ENCODE results near the gene ZBP1.

Gene ZBP1

DNA sequence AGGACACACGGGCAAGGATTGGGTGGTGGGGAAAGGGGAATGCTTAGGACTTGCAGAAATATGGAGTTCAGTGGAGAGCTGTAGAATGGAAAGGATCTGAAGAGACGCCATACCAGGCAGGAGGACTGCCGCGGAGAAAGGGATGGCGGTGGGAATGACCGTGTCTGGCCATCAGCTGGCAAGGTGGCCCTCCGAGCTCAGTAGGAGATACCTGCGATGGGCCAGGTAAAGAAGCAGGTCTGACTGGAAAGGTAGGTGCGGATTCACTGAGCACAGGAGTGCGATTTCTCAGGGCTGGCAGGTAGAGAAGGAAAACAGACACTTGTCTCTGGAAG is 33.3 kb downstream of the ZBP1 start:
- H3K4me3 ChIP-seq (ENCODE audit: low read depth, low read length): no peak overlapping the region
- no peak for DNase-seq (ENCODE audit: low read depth)
- TF ChIP-seq, protein P1, sequence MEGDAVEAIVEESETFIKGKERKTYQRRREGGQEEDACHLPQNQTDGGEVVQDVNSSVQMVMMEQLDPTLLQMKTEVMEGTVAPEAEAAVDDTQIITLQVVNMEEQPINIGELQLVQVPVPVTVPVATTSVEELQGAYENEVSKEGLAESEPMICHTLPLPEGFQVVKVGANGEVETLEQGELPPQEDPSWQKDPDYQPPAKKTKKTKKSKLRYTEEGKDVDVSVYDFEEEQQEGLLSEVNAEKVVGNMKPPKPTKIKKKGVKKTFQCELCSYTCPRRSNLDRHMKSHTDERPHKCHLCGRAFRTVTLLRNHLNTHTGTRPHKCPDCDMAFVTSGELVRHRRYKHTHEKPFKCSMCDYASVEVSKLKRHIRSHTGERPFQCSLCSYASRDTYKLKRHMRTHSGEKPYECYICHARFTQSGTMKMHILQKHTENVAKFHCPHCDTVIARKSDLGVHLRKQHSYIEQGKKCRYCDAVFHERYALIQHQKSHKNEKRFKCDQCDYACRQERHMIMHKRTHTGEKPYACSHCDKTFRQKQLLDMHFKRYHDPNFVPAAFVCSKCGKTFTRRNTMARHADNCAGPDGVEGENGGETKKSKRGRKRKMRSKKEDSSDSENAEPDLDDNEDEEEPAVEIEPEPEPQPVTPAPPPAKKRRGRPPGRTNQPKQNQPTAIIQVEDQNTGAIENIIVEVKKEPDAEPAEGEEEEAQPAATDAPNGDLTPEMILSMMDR (conservative IDR thresholded peaks at IDR 0.05; ENCODE audit: low read depth, low read length): no peak

DNA sequence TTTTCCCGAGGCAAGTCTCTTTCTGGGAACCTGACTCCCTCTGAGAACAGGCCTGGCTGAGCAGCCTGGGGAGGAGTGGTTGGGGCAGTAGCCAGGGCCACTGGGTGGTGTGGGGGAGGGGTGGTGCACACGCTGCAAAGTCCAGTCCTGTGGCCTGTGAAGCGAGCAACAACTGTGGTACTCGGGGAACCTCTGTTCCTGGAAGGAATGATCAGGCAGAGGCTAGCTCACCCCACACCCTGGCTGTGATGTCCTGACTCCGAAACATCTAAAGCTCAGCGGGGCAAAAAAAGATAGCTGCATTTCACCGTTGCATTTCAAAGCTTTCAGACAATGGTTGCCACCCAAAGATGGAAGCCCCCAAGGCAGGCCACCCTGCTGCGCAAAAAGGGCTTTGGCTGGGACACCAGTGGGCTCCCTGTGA is 33.8 kb downstream of the ZBP1 start:
- no peak overlapping the region for H3K4me3 ChIP-seq (ENCODE audit: low read depth, low read length)
- TF ChIP-seq, protein P1 (conservative IDR thresholded peaks at IDR 0.05; ENCODE audit: low read depth, low read length): no peak
- no peak for DNase-seq (ENCODE audit: low read depth)

DNA sequence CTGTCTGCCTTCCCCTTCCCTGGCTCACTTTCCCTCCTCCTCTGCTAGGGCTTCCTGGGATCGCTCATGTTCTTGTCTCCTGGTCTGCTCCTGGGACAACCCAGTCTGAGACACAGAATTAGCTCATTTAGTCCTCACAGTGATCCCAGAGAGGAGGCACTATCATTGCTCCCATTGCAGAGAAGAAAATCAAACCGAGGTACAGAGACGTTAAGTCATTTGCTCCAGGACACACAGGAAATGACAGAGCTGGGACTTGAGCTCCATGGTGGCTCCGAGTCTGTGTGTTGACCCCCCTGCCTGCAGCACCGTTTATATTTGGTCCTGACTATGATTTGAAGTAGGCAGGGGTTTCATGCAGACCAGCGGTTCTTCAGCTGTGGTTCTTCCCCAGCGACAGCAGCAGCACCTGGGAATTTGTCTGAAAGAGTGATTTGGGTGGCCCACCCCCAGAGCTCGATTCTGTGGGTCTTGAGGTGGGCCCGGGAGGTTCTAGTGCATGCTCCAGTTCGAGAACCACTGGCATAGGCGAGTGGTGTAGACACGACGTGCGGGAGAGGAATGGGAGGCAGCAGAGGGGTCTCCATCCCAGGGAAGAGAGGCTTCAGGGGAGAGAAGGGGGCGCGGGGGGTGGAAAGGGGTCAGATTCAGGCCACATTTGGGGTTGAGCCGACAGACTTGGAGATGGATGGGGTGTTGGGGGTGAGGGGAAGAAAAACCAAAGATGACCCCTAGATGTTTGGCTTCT is 34.6 kb downstream of the ZBP1 start:
- TF ChIP-seq, protein P1 (conservative IDR thresholded peaks at IDR 0.05; ENCODE audit: low read depth, low read length): no peak
- H3K4me3 ChIP-seq (ENCODE audit: low read depth, low read length): no peak overlapping the region
- DNase-seq (ENCODE audit: low read depth): no peak

DNA sequence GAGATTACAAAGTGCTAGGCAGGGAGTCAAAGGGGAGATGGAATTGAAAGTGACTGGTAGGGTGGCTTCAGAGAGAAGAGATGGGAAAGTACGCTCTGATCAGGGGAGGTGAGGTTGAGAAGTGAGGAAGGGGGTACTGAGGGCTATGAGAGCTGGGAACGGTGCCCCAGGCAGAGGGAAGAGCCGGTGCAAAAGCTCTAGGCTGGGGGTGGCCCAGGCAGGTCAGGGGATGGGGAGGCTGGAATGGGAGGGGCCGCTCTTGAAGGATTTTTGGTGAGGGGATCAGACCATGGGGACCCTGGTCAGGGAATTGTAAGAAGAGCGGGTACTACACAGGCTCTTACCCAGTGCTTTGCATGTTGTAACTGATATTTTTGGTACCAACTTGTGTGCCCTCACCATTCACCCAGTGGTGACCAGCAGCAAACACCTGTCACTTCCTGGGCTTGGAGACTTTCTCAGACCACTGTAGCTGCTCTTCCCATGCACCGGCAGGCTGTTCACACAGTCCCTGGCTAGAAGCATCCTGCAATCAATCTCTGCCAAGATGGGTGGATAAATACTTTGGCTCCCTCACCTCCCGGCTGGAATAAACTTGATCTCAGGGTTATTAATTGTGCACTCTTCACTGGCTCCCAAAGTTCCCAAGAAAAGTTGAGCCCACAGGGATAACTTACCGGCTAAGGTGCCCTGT is 35.3 kb downstream of the ZBP1 start:
- H3K4me3 ChIP-seq (ENCODE audit: low read depth, low read length): no peak overlapping the region
- TF ChIP-seq, protein P1 (conservative IDR thresholded peaks at IDR 0.05; ENCODE audit: low read depth, low read length): no peak
- DNase-seq (ENCODE audit: low read depth): no peak

DNA sequence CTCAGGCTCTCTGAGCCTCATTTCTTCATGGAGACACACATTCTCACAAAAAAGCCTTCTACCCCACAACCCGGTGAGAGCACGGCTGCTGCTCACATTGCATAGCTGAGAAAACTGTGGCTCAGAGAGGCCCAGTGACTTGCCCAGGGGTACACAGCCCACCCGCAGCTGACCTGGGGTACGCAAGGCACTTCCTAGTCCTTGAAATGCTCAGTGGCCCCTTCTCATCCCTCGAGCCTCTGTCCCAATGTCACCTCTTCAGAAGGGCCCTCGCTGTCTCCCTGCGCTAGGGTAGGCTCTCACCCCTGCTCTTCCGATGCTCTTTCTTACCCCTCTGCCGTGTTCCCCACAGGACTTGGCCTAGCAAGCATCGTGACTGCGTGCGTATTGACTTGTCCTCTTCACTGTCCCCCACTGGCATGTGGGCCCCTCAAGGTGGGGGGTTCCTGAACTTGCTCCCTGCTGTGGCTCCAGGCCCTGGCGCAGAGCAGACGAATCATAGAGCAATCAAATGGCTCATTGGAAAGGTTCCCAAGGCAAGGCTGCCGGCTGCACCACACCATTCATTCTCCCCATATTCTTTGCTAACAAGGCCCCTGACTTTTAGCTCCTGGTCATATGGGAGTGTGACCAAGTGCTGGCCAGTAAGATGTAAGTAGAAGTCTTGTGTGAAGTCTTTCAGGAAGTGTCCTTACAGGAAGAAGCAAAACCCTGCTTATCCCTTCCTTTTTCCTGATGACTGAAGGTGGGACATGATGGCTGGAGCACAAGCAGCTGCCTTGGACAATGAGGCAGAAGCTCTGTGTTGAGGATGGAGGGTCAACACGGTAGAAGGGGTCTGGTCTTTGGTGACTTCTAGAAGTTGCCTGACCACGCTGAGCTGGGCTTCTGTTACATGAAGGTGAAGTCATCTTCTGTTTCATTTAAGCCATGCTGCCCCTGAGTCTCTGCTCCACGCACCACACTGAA is 36.7 kb downstream of the ZBP1 start:
- no peak for DNase-seq (ENCODE audit: low read depth)
- TF ChIP-seq, protein P1 (conservative IDR thresholded peaks at IDR 0.05; ENCODE audit: low read depth, low read length): no peak
- H3K4me3 ChIP-seq (ENCODE audit: low read depth, low read length): no peak overlapping the region

DNA sequence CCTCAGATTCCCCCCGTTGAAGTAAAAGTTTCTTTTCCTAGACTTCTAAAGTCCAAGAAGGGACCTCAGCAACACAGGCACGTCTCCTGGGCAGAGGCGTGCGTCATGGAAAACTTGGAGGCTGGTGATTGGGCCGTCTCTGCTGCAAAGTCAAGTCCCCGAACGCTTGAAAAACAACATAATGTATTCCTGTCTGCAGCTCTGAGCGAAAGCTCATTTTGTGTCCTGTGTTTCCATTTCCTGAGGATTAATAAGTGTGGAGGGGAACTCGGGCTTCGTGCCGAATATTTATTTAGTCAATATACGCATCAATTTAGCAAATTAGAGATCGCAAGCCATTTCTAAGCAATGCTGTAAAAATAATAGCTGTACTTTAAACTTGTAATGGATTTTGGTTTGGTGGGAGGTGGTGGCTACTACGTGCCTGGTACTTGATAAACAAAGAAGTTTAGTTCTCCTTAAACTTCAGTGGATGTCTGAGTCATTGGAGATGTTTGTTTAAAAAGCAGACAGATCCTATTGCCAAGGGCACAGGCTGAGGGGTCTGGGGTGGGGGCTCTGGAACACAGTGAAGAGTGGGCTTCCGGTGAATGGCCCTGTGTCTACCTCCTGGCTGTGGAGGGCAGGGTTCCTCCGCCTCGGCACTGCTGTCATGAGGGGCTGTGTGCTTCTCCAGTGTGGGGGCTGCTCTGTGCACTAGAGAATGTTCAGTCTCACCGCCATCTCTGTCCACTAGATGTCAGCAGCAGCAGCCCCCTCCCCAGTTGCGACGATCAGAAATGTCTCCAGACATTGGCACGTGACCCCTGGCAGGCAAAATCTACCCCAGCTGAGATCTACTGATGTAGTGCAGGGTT is 37.6 kb downstream of the ZBP1 start:
- H3K4me3 ChIP-seq (ENCODE audit: low read depth, low read length): peak overlapping the region; percentile 41
- peak; percentile 94 for DNase-seq (ENCODE audit: low read depth)
- TF ChIP-seq, protein P1 (conservative IDR thresholded peaks at IDR 0.05; ENCODE audit: low read depth, low read length): peak; percentile 72
